H1 (cell line): ENCODE results near the gene BZW1.

Experiments
- ASH2L ChIP-seq: fragments of 200-600, 300-600 bp; sonication (generic); IDR thresholded peaks from one replicate; pipeline ENCODE4 v1.7.1; 2017; ENCODE audit warnings: low read length
- ATF2 ChIP-seq: IDR thresholded peaks from 2 replicates; pipeline ENCODE4 v1.6.1; 2012; ENCODE audit warnings: low read length, inconsistent platforms
- ATF3 ChIP-seq: IDR thresholded peaks from 2 replicates; pipeline ENCODE4 v1.6.1; 2011; ENCODE audit warnings: low read depth, mild to moderate bottlenecking, low read length; ENCODE audit not compliant: insufficient read depth
- CEBPB ChIP-seq: IDR thresholded peaks from 2 replicates; pipeline ENCODE4 v1.6.1; 2012; ENCODE audit warnings: low read depth, low read length
- CHD1 ChIP-seq: IDR thresholded peaks from 2 replicates; pipeline ENCODE4 v1.6.1; 2012; ENCODE audit warnings: low read depth, low read length, improper control_type of control experiment
- CREB1 ChIP-seq: IDR thresholded peaks from 2 replicates; pipeline ENCODE4 v1.6.1; 2012; ENCODE audit warnings: inconsistent platforms
- CTCF ChIP-seq, 3 experiments: IDR thresholded peaks; 1 replicate in 2 of 3; 2 replicates in 1 of 3; pipeline versions ENCODE4 v1.5.1 to v1.6.1; 2011; ENCODE audit warnings: low read length in 3 of 3, mild to moderate bottlenecking in 3 of 3, inconsistent platforms in 2 of 3, low read depth in 1 of 3, moderate library complexity in 1 of 3; ENCODE audit not compliant: insufficient read depth in 1 of 3; ENCODE audit errors: control extremely low read depth in 1 of 3
- EZH2 ChIP-seq: fragments of 200-600 bp; sonication (generic); IDR thresholded peaks from 2 replicates; pipeline ENCODE4 v1.7.1; 2012; ENCODE audit warnings: low read depth, mild to moderate bottlenecking, moderate library complexity, low read length, inconsistent platforms; ENCODE audit not compliant: severe bottlenecking
- FOSL1 ChIP-seq: IDR thresholded peaks from 2 replicates; pipeline ENCODE4 v1.6.1; 2011; ENCODE audit warnings: mild to moderate bottlenecking, low read depth, low read length, moderate library complexity; ENCODE audit not compliant: insufficient read depth
- KDM5A ChIP-seq: fragments of 200-600 bp; IDR thresholded peaks from 2 replicates; pipeline ENCODE4 v1.7.1; 2012; ENCODE audit warnings: mild to moderate bottlenecking, low read length, inconsistent platforms, mixed read lengths
- POLR2A ChIP-seq, 2 experiments: IDR thresholded peaks; 1 replicate in 1 of 2; 2 replicates in 1 of 2; pipeline ENCODE4 v1.6.1; 2011; ENCODE audit warnings: low read depth in 2 of 2, low read length in 2 of 2, mild to moderate bottlenecking in 2 of 2; ENCODE audit errors: control extremely low read depth in 1 of 2
- TAF1 ChIP-seq: IDR thresholded peaks from 2 replicates; pipeline ENCODE4 v1.6.1; 2011; ENCODE audit warnings: mild to moderate bottlenecking, low read depth, low read length
- YY1 ChIP-seq: IDR thresholded peaks from 2 replicates; pipeline ENCODE4 v1.6.1; 2011; ENCODE audit warnings: low read depth, mild to moderate bottlenecking, low read length
- ZNF274 ChIP-seq: IDR thresholded peaks from 2 replicates; pipeline ENCODE4 v1.7.0; 2012; ENCODE audit warnings: low read length, borderline replicate concordance; ENCODE audit errors: extremely low read depth

DNA sequence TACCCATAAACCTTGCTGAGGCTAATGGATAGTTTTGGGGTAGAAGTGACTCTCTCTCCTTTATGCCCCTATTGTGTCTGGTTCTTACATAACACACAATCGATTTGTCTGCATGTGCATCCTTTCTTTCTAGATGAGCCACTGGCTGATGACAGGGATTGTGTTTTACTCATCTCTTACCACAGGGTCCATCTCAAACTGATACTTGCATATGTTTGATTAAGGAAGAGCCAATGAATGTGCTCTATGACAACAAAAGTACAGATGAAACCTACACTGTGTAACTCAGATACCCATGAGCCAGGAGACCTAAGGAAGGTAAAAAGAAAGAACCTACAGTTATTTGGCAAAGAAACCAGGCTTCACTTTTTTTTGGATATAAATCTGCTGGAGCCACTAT, 13.2 kb upstream of the BZW1 start:
- TF ChIP-seq ZNF274: no peak
- no peak for TF ChIP-seq ATF3
- TF ChIP-seq FOSL1: no peak
- no peak for TF ChIP-seq CTCF (IDR thresholded peaks at IDR 0.05; ENCODE audit: control extremely low read depth in 1 of 3, insufficient read depth in 1 of 3, low read depth in 1 of 3, low read length in 3 of 3)
- TF ChIP-seq ASH2L: no peak
- no peak for TF ChIP-seq CREB1
- no peak for TF ChIP-seq YY1
- no peak for TF ChIP-seq KDM5A
- TF ChIP-seq ATF2: no peak
- TF ChIP-seq POLR2A (IDR thresholded peaks at IDR 0.05; ENCODE audit: control extremely low read depth in 1 of 2, low read depth in 2 of 2, low read length in 2 of 2): no peak
- no peak for TF ChIP-seq EZH2
- TF ChIP-seq CEBPB: no peak
- no peak for TF ChIP-seq TAF1
- TF ChIP-seq CHD1: no peak
